ENCODE results near the gene ARPP19. TPM values are rescaled to one million over a fixed set of nuclear protein-coding genes. Genes with fewer than 3 reads are reported as not detected.
"Not testable (repeated sequence)": the region's sequence is repeated elsewhere in the genome, so short reads cannot be mapped to it uniquely, and the experiment has no call there.

Gene ARPP19
- total and polyA plus RNA-seq, 4 donors = 35.0 to 139 (median 68.8) TPM

DNA sequence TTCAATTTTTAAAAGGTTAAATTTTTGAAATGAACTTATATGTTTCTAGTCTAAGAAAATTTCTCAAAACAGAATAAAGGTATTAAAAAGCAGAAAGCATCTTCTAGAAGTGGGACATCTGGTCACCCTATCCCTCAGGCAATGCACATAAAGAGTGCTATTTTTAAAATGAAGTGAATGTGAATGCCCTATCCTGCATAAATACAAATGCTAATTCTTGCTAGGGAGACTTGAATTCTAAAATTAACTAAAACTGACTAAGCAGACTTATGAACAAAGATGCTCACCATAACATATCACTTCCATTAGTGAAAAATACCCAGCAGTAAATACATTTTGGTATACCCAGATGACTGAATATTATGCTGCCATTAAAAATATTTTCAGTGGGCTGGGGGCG lies 51.8 kb downstream of the ARPP19 start:
- ATAC-seq (ENCODE audit: insufficient read depth, low FRiP score) (no peak), DNase-seq (no peak)
- Histone ChIP-seq H3K36me3 (ENCODE audit: control insufficient read depth in 4 of 4, insufficient read depth in 4 of 4, low read length in 4 of 4) (no peaks in the 10 kb centered on the region), H3K27me3 (ENCODE audit: control insufficient read depth in 3 of 3, insufficient read depth in 3 of 3, low read length in 2 of 3) (no peaks in the 10 kb centered on the region), H3K9me3 (ENCODE audit: control insufficient read depth in 4 of 4, insufficient read depth in 3 of 4, low read length in 3 of 4) (no peaks in the 10 kb centered on the region), H3K4me1 (ENCODE audit: control insufficient read depth in 5 of 5, insufficient read depth in 5 of 5, low read length in 5 of 5) (peaks cover 0 to 3% (median 0%) of the 10 kb centered on the region in 5 donors), H3K27ac (ENCODE audit: low read depth in 1 of 2, low read length in 1 of 2) (no peak overlapping the region), H3K9ac (ENCODE audit: insufficient read depth in 1 of 2, low read length in 2 of 2) (no peak overlapping the region), H3K4me3 (no peak overlapping the region)
- WGBS, 2 donors = 91 to 95% methylated on average over 1 of the region's 1 CpG
- no peak for TF ChIP-seq CTCF (IDR thresholded peaks at IDR 0.05; ENCODE audit: control extremely low read depth, extremely low read depth)

- 76 to 80% methylated on average over 2 of the region's 2 CpGs for WGBS, 2 donors
- H3K27me3 ChIP-seq (ENCODE audit: control insufficient read depth in 3 of 3, insufficient read depth in 3 of 3, low read length in 2 of 3) = no peaks in the 10 kb centered on the region
- H3K9me3 ChIP-seq (ENCODE audit: control insufficient read depth in 4 of 4, insufficient read depth in 3 of 4, low read length in 3 of 4) = no peaks in the 10 kb centered on the region
- no peak for TF ChIP-seq CTCF (IDR thresholded peaks at IDR 0.05; ENCODE audit: control extremely low read depth, extremely low read depth)
- no peak overlapping the region for H3K9ac ChIP-seq (ENCODE audit: insufficient read depth in 1 of 2, low read length in 2 of 2)
- DNase-seq (no peak), ATAC-seq (ENCODE audit: insufficient read depth, low FRiP score) (no peak)
- peaks cover 0 to 5% (median 0%) of the 10 kb centered on the region in 5 donors for H3K4me1 ChIP-seq (ENCODE audit: control insufficient read depth in 5 of 5, insufficient read depth in 5 of 5, low read length in 5 of 5)
- H3K4me3 ChIP-seq = no peak overlapping the region
- no peaks in the 10 kb centered on the region for H3K36me3 ChIP-seq (ENCODE audit: control insufficient read depth in 4 of 4, insufficient read depth in 4 of 4, low read length in 4 of 4)
- H3K27ac ChIP-seq (ENCODE audit: low read depth in 1 of 2, low read length in 1 of 2) = no peak overlapping the region
Observed at GRCh38 chr15:52515343-52515742, 53.5 kb downstream of the ARPP19 start.

GRCh38 chr15:52514482-52514881 lies 54.3 kb downstream of the ARPP19 start:
- ATAC-seq (ENCODE audit: insufficient read depth, low FRiP score) (no peak), DNase-seq (no peak)
- Histone ChIP-seq H3K4me3 (no peak overlapping the region), H3K9ac (ENCODE audit: insufficient read depth in 1 of 2, low read length in 2 of 2) (no peak overlapping the region), H3K4me1 (ENCODE audit: control insufficient read depth in 5 of 5, insufficient read depth in 5 of 5, low read length in 5 of 5) (peaks cover 0 to 8% (median 0%) of the 10 kb centered on the region in 5 donors), H3K36me3 (ENCODE audit: control insufficient read depth in 4 of 4, insufficient read depth in 4 of 4, low read length in 4 of 4) (no peaks in the 10 kb centered on the region), H3K27ac (ENCODE audit: low read depth in 1 of 2, low read length in 1 of 2) (no peak overlapping the region), H3K27me3 (ENCODE audit: control insufficient read depth in 3 of 3, insufficient read depth in 3 of 3, low read length in 2 of 3) (no peaks in the 10 kb centered on the region), H3K9me3 (ENCODE audit: control insufficient read depth in 4 of 4, insufficient read depth in 3 of 4, low read length in 3 of 4) (no peaks in the 10 kb centered on the region)
- TF ChIP-seq CTCF (IDR thresholded peaks at IDR 0.05; ENCODE audit: control extremely low read depth, extremely low read depth) = no peak
- 93 to 100% methylated on average over 1 of the region's 1 CpG for WGBS, 2 donors

- H3K27ac ChIP-seq (ENCODE audit: low read depth in 1 of 2, low read length in 1 of 2); H3K4me3 ChIP-seq; ATAC-seq (ENCODE audit: insufficient read depth, low FRiP score); H3K36me3 ChIP-seq (ENCODE audit: control insufficient read depth in 4 of 4, insufficient read depth in 4 of 4, low read length in 4 of 4); DNase-seq; H3K9ac ChIP-seq (ENCODE audit: insufficient read depth in 1 of 2, low read length in 2 of 2); H3K9me3 ChIP-seq (ENCODE audit: control insufficient read depth in 4 of 4, insufficient read depth in 3 of 4, low read length in 3 of 4); H3K27me3 ChIP-seq (ENCODE audit: control insufficient read depth in 3 of 3, insufficient read depth in 3 of 3, low read length in 2 of 3): not testable (repeated sequence)
- WGBS, 2 donors = 74 to 86% methylated on average over 8 of the region's 8 CpGs
- peaks cover 0 to 12% (median 0%) of the 10 kb centered on the region in 5 donors for H3K4me1 ChIP-seq (ENCODE audit: control insufficient read depth in 5 of 5, insufficient read depth in 5 of 5, low read length in 5 of 5)
Observed at GRCh38 chr15:52512869-52513268, 56.0 kb downstream of the ARPP19 start.

Data from lung (tissue), 12 donors.